NOMO-1 treated with dmso at 0.1 percent for 144 hours (cell line): Measurements from ENCODE around the gene MRPS26.
"Not testable (repeated sequence)": the region's sequence is repeated elsewhere in the genome, so short reads cannot be mapped to it uniquely, and the experiment has no call there.

ENCODE experiments used
- DNase-seq: peaks from one replicate; lab custom pipeline; 2025; ENCODE audit not compliant: unreplicated experiment; lab: John Stamatoyannopoulos, UW

Gene MRPS26

GRCh38 chr20:3072530-3073250, 26.8 kb downstream of the MRPS26 start:
- no peak for DNase-seq

GRCh38 chr20:3073251-3073643, 27.4 kb downstream of the MRPS26 start:
- DNase-seq: not testable (repeated sequence)

GRCh38 chr20:3074812-3075211, 29.0 kb downstream of the MRPS26 start:
- DNase-seq: no peak

GRCh38 chr20:3075315-3075714, 29.5 kb downstream of the MRPS26 start:
- not testable (repeated sequence) for DNase-seq

- no peak for DNase-seq
Observed at GRCh38 chr20:3077618-3078134, 31.8 kb downstream of the MRPS26 start.

GRCh38 chr20:3080939-3081388, 35.1 kb downstream of the MRPS26 start:
- no peak for DNase-seq

- no peak for DNase-seq
Observed at GRCh38 chr20:3081641-3082040, 35.8 kb downstream of the MRPS26 start.

- no peak for DNase-seq
Observed at GRCh38 chr20:3082306-3082951, 36.6 kb downstream of the MRPS26 start.

GRCh38 chr20:3082955-3083952, 37.4 kb downstream of the MRPS26 start:
- DNase-seq: no peak

GRCh38 chr20:3084283-3084985, 38.6 kb downstream of the MRPS26 start, which contains the start of gene AVP:
Gene AVP, minus strand, starts transcription at chr20:3084724. Its CDS starts 50 bp downstream, at chr20:3084674.
- DNase-seq: no peak

GRCh38 chr20:3084986-3085360, 39.1 kb downstream of the MRPS26 start:
- no peak for DNase-seq

GRCh38 chr20:3085571-3086072, 39.8 kb downstream of the MRPS26 start:
- no peak for DNase-seq

- DNase-seq: no peak
Observed at GRCh38 chr20:3088031-3088430, 42.2 kb downstream of the MRPS26 start.

GRCh38 chr20:3090565-3090964, 44.7 kb downstream of the MRPS26 start:
- no peak for DNase-seq

- no peak for DNase-seq
Observed at GRCh38 chr20:3092611-3093379, 46.9 kb downstream of the MRPS26 start.

GRCh38 chr20:3093861-3094361, 48.1 kb downstream of the MRPS26 start:
- no peak for DNase-seq

- DNase-seq: no peak
Observed at GRCh38 chr20:3094848-3095629, 49.2 kb downstream of the MRPS26 start.
